ENCODE data around the gene BEAN1. TPM values are rescaled to one million over a fixed set of nuclear protein-coding genes. Genes with fewer than 3 reads are reported as not detected.

Gene BEAN1
- total RNA-seq, 1 experiment from 2014 or later, result not detected

- intact Hi-C loops (cut with micrococcal nuclease; ENCODE audit: unreplicated experiment), result no loop called here
- in situ Hi-C loops (cut with HindIII; ENCODE audit: low pct_unique_long_range_greater_than_20kb, low sequenced_read_pairs), result no loop called here
- no peak overlapping the region for H3K27ac ChIP-seq (ENCODE audit: low read length)
- BruUV-seq (replicated peaks), result no TSS peak
- POLR2A ChIA-PET, result no interaction called here
- CTCF ChIA-PET, result no interaction called here
- ATAC-seq (no peak), DNase-seq (ENCODE audit: low read depth, low spot score) (no peak)
- H3K9me3 ChIP-seq (ENCODE audit: control insufficient read depth, insufficient read depth, low read depth, low read length), result no peaks in the 10 kb centered on the region
- TF ChIP-seq POLR2AphosphoS5 (IDR thresholded peaks at IDR 0.05; ENCODE audit: low read depth, low read length) (no peak), REST (IDR thresholded peaks at IDR 0.05; ENCODE audit: insufficient read depth in 1 of 2, low read depth in 2 of 2, low read length in 1 of 2) (no peak), SIN3A (IDR thresholded peaks at IDR 0.05; ENCODE audit: borderline replicate concordance, insufficient read depth, low read depth, low read length) (no peak), TCF7L2 (IDR thresholded peaks at IDR 0.05; ENCODE audit: low read depth, low read length) (no peak), CTCF (IDR thresholded peaks at IDR 0.05) (no peak)
- no peaks in the 10 kb centered on the region for H3K36me3 ChIP-seq (ENCODE audit: control insufficient read depth, insufficient read depth, low read length)
- no peak overlapping the region for H3K4me3 ChIP-seq (ENCODE audit: low read depth in 2 of 2, low read length in 2 of 2)
- H3K4me1 ChIP-seq (ENCODE audit: control insufficient read depth, insufficient read depth, low read length), result no peaks in the 10 kb centered on the region
- H3K27me3 ChIP-seq (ENCODE audit: control insufficient read depth, insufficient read depth, low read length), result no peaks in the 10 kb centered on the region
Observed at GRCh38 chr16:66383551-66383950, 43.5 kb upstream of the BEAN1 start.

- BruUV-seq (replicated peaks), result no TSS peak
- TF ChIP-seq CTCF (IDR thresholded peaks at IDR 0.05), result no peak
- no peak for TF ChIP-seq REST (IDR thresholded peaks at IDR 0.05; ENCODE audit: insufficient read depth in 1 of 2, low read depth in 2 of 2, low read length in 1 of 2)
- no peak for TF ChIP-seq POLR2AphosphoS5 (IDR thresholded peaks at IDR 0.05; ENCODE audit: low read depth, low read length)
- no peak for TF ChIP-seq TCF7L2 (IDR thresholded peaks at IDR 0.05; ENCODE audit: low read depth, low read length)
- TF ChIP-seq SIN3A (IDR thresholded peaks at IDR 0.05; ENCODE audit: borderline replicate concordance, insufficient read depth, low read depth, low read length), result no peak
- DNase-seq (ENCODE audit: low read depth, low spot score) (no peak), ATAC-seq (no peak)
- H3K9me3 ChIP-seq (ENCODE audit: control insufficient read depth, insufficient read depth, low read depth, low read length), result no peaks in the 10 kb centered on the region
- no peak overlapping the region for H3K4me3 ChIP-seq (ENCODE audit: low read depth in 2 of 2, low read length in 2 of 2)
- intact Hi-C loops (cut with micrococcal nuclease; ENCODE audit: unreplicated experiment), result no loop called here
- no peaks in the 10 kb centered on the region for H3K27me3 ChIP-seq (ENCODE audit: control insufficient read depth, insufficient read depth, low read length)
- no peaks in the 10 kb centered on the region for H3K36me3 ChIP-seq (ENCODE audit: control insufficient read depth, insufficient read depth, low read length)
- in situ Hi-C loops (cut with HindIII; ENCODE audit: low pct_unique_long_range_greater_than_20kb, low sequenced_read_pairs), result no loop called here
- POLR2A ChIA-PET, result no interaction called here
- no peaks in the 10 kb centered on the region for H3K4me1 ChIP-seq (ENCODE audit: control insufficient read depth, insufficient read depth, low read length)
- H3K27ac ChIP-seq (ENCODE audit: low read length), result no peak overlapping the region
- CTCF ChIA-PET, result no interaction called here
Observed at GRCh38 chr16:66385415-66385814, 41.7 kb upstream of the BEAN1 start.

Measured in Panc1 (cell line).